Measurements from ENCODE around the gene EFNB1.

The EFNB1 gene

GRCh38 chrX:68878977-68879645 lies 50.3 kb downstream of the EFNB1 start:
- Mint-ChIP-seq H3K4me3 (no peak overlapping the region), H3K4me1 (peaks cover 47% of the 10 kb centered on the region), H3K27ac (no peak overlapping the region), H3K9me3 (peaks cover 44% of the 10 kb centered on the region), H3K27me3 (ENCODE audit: low read depth, poor library complexity) (peaks cover 14% of the 10 kb centered on the region), H3K36me3 (ENCODE audit: low read depth) (no peaks in the 10 kb centered on the region)
- DNase-seq, result no peak
- TF ChIP-seq CTCF (IDR thresholded peaks at IDR 0.05), result no peak

GRCh38 chrX:68880846-68881552 lies 52.2 kb downstream of the EFNB1 start:
- H3K27me3 Mint-ChIP-seq (ENCODE audit: low read depth, poor library complexity), result peaks cover 13% of the 10 kb centered on the region
- no peaks in the 10 kb centered on the region for H3K36me3 Mint-ChIP-seq (ENCODE audit: low read depth)
- peak; percentile 23 for DNase-seq
- H3K4me3 Mint-ChIP-seq, result no peak overlapping the region
- no peak overlapping the region for H3K27ac Mint-ChIP-seq
- H3K9me3 Mint-ChIP-seq, result peaks cover 32% of the 10 kb centered on the region
- H3K4me1 Mint-ChIP-seq, result peaks cover 42% of the 10 kb centered on the region
- TF ChIP-seq CTCF (IDR thresholded peaks at IDR 0.05), result no peak

GRCh38 chrX:68881911-68882310 lies 53.1 kb downstream of the EFNB1 start:
- Mint-ChIP-seq H3K27ac (peak overlapping the region; percentile 64), H3K27me3 (ENCODE audit: low read depth, poor library complexity) (peaks cover 13% of the 10 kb centered on the region), H3K4me1 (peaks cover 42% of the 10 kb centered on the region), H3K9me3 (peaks cover 26% of the 10 kb centered on the region), H3K36me3 (ENCODE audit: low read depth) (no peaks in the 10 kb centered on the region), H3K4me3 (no peak overlapping the region)
- no peak for DNase-seq
- no peak for TF ChIP-seq CTCF (IDR thresholded peaks at IDR 0.05)

- TF ChIP-seq CTCF (IDR thresholded peaks at IDR 0.05), result no peak
- Mint-ChIP-seq H3K36me3 (ENCODE audit: low read depth) (no peaks in the 10 kb centered on the region), H3K27ac (no peak overlapping the region), H3K27me3 (ENCODE audit: low read depth, poor library complexity) (peaks cover 8% of the 10 kb centered on the region), H3K9me3 (peaks cover 18% of the 10 kb centered on the region), H3K4me1 (peaks cover 33% of the 10 kb centered on the region), H3K4me3 (no peak overlapping the region)
- no peak for DNase-seq
Measured at GRCh38 chrX:68883800-68884199, 55.0 kb downstream of the EFNB1 start.

- DNase-seq, result no peak
- Mint-ChIP-seq H3K4me3 (no peak overlapping the region), H3K9me3 (peaks cover 19% of the 10 kb centered on the region), H3K27me3 (ENCODE audit: low read depth, poor library complexity) (peaks cover 16% of the 10 kb centered on the region), H3K36me3 (ENCODE audit: low read depth) (peaks cover 5% of the 10 kb centered on the region), H3K27ac (no peak overlapping the region), H3K4me1 (peaks cover 17% of the 10 kb centered on the region)
- no peak for TF ChIP-seq CTCF (IDR thresholded peaks at IDR 0.05)
Measured at GRCh38 chrX:68889249-68889648, 60.4 kb downstream of the EFNB1 start.

Data from nephron progenitor cell (in vitro differentiated cells).